ENCODE measurements around the gene DDX27.
"Not testable (repeated sequence)": the region's sequence is repeated elsewhere in the genome, so short reads cannot be mapped to it uniquely, and the experiment has no call there.

Gene DDX27

DNA sequence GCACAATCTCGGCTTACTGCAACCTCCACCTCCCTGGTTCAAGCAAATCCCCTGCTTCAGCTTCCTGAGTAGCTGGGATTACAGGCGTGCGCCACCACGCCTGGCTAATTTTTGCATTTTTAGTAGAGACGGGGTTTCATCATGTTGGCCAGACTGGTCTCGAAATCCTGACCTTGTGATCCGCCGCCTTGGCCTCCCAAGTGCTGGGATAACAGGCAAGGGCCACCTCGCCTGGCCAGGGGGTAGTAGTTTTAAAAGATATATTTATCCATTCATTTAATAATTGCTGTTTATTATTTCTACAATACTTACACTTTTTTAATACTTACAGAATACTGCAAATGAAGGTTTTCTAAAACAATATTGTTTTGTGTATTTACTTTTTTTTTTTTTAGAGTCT, 15.5 kb upstream of the DDX27 start:
- no peak for DNase-seq (ENCODE audit: low read depth in 3 of 3, low spot score in 1 of 3)

DNA sequence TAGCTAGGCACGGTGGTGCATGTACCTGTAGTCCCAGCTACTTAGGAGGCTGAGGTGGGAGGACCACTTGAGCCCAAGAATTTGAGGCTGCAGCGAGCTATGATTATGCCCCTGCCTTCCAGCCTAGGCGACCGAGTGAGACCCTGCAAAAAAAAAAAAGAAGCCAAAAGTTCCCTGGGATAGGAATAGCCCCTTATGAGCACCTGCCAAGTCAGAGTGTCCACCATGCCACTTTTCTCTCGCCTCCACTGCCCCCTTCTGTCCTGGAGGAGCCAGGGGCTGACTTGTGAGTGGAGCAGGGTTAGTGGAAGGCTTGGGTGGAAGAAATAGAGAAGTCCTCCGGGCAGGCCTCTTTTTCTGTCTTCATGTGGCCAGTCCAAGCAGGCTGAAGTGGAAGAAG, 12.1 kb upstream of the DDX27 start:
- no peak for DNase-seq (ENCODE audit: low read depth in 3 of 3, low spot score in 1 of 3)

GRCh38 chr20:49210101-49210756, 9.0 kb upstream of the DDX27 start:
- DNase-seq (ENCODE audit: low read depth in 3 of 3, low spot score in 1 of 3): no peak

- DNase-seq (ENCODE audit: low read depth in 3 of 3, low spot score in 1 of 3): no peak
Observed at GRCh38 chr20:49210757-49211110, 8.5 kb upstream of the DDX27 start.

GRCh38 chr20:49214571-49214970, 4.6 kb upstream of the DDX27 start:
- DNase-seq (ENCODE audit: low read depth in 3 of 3, low spot score in 1 of 3): no peak

GRCh38 chr20:49215232-49215631, 4.0 kb upstream of the DDX27 start:
- no peak for DNase-seq (ENCODE audit: low read depth in 3 of 3, low spot score in 1 of 3)

DNA sequence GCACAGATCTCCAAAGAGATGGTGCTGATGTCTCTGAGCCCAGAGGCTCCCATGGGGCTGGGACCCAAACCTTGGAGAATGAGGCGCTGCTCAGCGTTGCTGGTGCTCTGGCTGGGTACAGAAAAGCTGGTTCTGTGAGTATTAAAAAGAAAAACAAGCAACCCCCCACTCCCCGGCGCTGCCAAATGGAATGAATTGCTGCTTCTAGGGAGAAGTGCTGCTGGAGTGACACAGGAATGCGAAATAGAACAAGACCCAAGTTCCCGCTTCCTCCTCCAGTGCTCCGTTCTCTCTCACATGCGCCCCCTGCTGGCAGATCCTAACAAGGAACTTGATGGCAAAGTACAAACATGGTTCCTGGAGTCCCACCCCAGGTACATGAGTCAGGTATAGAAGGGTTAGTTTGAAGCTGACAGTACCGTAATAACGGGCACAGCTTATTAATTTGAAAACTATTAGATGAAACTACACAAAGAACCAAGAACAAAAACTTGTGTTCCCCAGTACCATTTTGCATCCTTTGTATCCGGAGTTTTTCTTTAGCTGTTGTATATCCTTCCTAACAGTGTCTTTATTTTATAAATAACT, 2.1 kb upstream of the DDX27 start:
- peak; percentile 85 to 98 (median 85) for DNase-seq (ENCODE audit: low read depth in 3 of 3, low spot score in 1 of 3)

GRCh38 chr20:49218739-49219090, 501 bp upstream of the DDX27 start:
- not testable (repeated sequence) for DNase-seq (ENCODE audit: low read depth in 3 of 3, low spot score in 1 of 3)

DNA sequence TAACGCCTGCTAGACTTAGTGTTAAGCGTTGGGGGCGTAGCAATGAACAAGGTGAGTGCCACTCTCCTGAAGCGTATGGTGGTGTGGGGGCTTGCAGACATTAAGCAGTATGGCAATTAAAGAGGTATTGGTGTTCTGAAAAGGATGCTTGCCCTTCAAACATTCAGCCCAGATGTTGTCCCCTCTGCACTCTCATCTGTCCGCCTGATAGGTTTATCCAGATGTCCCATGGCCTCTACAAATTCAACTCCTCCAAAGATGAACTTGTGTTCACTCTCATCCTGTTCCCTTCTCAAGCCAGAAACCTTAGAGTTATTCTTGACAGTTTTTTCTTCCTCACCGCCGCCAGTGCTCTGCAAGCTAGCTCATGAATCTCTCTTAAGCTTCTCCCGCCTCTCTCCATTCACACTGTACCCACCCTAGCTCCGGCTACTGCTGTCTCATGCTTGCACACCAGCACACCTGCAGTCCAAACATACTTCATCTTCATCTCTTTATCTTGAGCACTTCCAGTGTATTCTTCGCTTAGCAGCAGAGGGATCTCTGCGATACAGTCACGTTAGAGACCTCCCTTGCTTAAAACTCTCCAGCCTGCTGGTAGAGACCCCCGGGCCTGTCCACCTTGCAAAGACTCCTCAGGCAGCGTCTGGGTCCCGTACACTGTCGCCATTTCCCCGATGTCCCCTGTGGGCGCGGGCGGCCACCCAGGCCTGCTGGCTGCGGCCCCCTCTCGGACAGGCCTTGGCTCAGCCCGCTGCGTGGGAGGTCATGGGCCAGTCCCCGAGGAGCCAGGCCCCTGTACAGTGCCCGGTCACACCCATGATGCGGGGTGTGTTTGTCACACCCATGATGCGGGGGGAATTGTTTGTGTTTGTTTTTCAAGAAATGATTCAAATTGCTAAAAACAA, 962 bp downstream of the DDX27 start:
- no peak for DNase-seq (ENCODE audit: low read depth in 3 of 3, low spot score in 1 of 3)

DNA sequence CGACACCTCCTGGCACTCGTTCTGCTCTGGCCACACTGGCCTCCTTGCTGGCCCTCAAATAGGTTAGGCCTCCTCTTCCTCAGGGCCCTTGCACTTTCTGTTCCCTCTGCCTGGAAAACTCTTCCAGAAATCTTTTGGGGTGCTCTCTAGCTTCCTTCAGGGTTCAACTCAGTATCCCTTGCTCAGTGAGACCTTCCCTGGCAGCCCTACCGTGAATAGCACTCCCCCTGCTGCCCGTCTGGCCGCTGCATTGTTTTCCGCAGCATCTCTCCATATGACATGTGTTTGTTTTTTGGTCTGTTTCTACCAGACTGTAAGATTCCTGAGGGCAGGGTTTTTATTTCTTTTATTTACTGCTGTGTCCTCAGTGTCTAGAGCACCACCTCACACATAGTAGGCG, 6.7 kb downstream of the DDX27 start:
- DNase-seq (ENCODE audit: low read depth in 3 of 3, low spot score in 1 of 3): no peak

DNA sequence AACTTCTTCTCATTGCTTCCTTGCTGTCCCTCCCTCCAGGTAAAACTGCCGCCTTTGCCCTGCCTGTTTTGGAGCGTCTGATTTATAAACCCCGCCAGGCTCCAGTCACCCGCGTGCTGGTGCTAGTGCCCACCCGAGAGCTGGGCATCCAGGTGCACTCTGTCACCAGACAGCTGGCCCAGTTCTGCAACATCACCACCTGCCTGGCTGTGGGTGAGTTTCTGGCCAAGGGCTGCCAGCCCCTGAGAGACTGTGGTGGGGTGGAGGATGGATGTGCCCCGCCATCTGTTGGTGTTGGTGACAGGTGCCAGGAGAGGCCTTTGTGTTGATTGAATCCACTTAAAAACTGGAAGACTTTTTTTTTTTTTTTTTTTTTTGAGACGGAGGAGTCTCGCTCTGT, 9.5 kb downstream of the DDX27 start:
- no peak for DNase-seq (ENCODE audit: low read depth in 3 of 3, low spot score in 1 of 3)

DNA sequence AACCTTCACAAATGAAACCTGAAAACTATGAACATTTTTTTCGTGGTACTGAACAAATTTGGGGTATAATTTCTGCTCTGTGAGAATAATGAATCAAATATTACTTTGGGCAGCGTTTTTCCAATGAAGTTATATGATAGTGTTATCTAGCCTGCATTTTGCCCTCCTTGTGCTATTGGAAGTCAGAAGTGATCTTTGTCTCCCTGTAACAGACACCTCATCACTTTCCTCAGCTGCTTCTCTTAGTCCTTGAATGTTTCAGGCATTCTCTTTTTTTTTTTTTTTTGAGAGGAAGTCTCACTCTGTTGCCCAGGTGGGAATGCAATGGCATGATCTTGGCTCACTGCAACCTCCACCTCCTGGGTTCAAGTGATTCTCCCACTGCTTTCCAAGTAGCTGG, 10.2 kb downstream of the DDX27 start:
- DNase-seq (ENCODE audit: low read depth in 3 of 3, low spot score in 1 of 3): no peak

DNA sequence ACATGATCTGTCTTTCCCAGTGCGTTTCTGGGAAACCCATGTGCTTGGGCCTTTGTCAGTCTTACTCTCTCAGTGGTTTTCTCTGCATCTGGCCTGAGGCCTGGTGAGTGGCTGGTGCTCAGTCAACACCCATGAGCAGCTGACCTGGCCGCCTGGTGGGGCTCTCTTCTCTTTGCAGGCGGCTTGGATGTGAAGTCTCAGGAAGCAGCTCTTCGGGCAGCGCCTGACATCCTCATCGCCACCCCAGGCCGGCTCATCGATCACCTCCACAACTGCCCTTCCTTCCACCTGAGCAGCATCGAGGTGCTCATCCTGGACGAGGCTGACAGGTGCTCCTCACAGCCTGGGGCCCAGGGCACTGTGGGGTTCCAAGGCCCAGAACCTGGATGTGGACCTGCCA, 10.8 kb downstream of the DDX27 start:
- DNase-seq (ENCODE audit: low read depth in 3 of 3, low spot score in 1 of 3): no peak

DNA sequence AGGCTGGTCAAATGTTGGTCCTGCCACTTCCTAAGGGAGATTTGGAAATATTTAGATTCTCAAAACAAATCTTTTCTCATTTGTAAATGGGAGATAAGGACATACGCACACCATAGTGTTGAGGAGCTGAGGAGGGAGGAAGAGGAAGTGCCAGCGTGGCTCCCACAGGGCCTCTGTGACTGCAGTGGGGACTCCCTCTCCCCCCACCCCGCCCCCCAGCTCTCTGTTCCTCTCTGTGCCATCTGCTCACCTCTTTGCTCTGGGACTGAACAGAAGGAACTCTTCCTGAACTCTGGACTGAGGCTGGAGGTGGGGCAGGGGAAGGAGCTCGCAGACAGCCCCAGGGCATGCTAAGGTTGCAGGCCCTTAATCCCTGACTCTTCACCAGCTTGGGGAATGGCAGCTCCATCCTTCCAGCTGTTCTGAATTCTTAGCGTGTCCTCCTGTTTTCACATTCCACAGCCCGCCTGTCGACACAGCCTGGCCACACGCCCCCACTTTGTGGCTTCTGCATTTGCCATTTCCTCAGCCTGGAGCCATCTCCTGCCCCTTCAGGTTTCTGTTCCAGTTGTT, 11.4 kb downstream of the DDX27 start:
- no peak for DNase-seq (ENCODE audit: low read depth in 3 of 3, low spot score in 1 of 3)

- DNase-seq (ENCODE audit: low read depth in 3 of 3, low spot score in 1 of 3): no peak
Observed at GRCh38 chr20:49231471-49231870, 12.3 kb downstream of the DDX27 start.

DNA sequence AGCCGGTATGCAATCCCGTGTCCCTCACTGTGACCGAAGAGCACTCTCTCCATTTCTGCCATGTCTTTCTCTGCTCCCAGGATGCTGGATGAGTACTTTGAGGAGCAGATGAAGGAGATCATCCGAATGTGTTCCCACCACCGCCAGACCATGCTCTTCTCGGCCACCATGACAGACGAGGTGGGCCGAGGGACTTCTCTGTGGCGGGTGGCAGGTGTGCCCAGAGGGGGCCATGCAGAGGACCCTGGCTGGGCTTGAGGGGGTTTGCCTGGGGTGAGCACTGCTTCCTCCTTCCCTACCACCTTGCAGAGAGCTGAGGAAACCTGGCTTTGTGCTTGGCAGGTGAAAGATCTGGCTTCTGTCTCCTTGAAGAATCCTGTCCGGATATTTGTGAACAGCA, 14.0 kb downstream of the DDX27 start:
- no peak for DNase-seq (ENCODE audit: low read depth in 3 of 3, low spot score in 1 of 3)

DNA sequence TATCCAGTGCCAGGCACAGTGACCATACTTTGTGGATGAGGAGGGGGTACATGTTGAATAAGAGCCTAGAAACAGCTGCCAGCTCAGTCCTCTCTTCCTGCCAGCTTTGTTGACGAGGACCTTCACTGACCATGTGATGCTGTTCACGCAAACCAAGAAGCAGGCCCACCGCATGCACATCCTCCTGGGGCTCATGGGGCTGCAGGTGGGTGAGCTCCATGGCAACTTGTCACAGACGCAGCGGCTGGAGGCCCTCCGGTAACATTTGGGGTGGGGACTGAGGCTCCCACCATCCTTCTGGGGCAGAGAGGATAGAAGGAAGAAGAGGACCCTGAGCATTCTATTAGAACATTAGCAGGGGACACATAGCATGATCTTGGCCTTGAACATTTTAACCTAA, 15.6 kb downstream of the DDX27 start:
- no peak for DNase-seq (ENCODE audit: low read depth in 3 of 3, low spot score in 1 of 3)

DNA sequence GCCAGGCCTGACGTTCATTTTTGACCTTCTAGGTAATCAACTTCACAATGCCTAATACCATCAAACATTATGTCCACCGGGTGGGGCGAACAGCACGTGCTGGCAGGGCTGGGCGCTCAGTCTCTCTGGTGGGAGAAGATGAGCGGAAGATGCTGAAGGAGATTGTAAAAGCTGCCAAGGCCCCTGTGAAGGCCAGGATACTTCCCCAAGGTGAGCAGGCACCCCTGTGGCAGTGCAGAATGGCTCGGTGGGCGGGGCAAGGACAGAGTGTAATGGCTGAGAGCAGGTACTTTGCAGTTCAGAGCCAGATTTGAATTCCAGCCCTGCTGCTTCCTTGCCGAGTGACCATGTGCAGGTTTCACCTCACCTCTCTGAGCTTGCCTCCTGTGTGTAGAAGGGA, 17.1 kb downstream of the DDX27 start:
- no peak for DNase-seq (ENCODE audit: low read depth in 3 of 3, low spot score in 1 of 3)

DNA sequence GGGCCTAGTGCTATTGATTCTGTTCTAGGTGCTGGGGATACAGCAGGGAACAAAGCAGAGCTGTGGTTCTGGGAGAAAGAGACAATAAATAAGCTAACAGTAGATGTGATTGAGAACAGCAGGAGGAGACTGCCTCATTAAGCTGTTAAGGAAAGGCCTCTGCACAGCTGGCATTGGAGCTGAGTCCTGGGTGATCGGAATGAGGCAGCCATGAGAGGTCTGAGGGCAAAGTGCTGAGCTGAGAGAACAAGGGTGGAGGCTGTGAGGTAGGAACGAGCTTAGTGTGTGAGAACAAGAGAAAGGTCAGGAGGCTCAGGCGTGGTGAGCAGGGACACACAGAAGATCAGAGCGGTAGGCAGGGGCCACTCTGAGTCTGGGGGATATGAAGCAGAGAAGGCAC, 18.3 kb downstream of the DDX27 start:
- no peak for DNase-seq (ENCODE audit: low read depth in 3 of 3, low spot score in 1 of 3)

DNA sequence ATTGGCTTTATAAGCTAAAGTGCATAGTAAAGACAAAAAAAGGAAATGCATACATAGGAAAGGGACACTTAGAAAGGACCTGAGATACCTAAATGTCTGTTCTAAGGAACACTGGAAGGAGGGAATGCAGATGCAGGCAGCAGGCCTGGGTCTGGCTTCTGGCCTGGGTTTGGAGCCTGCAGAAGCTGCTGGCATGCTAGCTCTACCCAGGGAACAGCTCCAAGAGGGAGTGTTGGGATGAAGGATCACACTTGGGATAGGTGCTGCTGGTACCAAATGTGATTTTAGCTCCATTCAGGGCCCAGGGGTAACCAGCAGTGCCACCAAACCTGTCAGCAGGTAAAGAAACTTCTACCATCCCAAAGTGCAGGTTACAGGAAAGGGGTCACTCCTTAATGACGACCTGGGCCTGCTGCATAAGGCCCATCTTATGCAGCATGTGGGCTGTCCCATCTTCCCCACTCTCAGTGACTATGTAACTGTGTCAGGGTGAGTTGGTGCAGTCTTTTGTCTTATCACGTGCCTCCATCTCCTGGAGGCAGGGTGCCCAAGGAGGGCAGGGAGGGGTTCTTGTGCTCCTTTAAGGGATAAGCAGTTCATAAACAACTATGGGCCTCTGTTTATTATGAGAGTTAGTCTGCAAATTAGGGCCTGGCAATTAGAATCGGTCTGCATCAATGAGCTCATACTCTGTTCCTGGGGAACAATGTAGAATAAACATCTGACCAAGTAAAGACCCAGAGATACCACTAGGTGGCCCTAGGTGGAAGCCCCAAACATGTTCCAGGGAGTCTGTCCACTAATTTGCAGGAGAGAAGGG, 26.9 kb downstream of the DDX27 start:
- DNase-seq (ENCODE audit: low read depth in 3 of 3, low spot score in 1 of 3): no peak

DNA sequence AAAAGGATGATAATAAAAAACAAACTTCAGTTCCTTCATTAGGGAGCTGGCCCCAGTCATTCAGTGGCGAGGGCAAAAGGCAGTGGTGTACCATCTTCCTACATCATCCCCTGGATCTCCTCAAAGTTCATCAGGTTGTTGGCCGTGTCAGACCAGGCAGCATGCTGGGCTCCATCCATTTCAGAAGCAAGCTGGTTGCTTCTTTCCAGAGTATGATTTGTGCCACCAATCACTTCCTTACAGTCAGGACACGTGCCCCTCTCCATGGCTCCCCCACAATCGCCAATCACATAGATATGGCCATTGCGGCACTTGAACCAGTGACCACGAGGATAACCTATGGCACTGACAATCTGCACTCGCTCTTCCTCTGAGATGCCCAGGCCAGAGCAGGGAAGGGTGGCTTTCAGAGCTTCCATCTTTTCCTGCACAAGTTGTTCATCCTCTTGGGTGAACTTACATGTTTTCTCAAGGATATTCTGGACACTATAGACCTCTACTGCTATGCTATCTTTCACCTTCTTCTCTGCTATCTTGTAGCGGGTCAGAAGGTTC, 28.0 kb downstream of the DDX27 start:
- DNase-seq (ENCODE audit: low read depth in 3 of 3, low spot score in 1 of 3): no peak
